Activated CD8-positive, alpha-beta memory T cell treated with anti-CD3 and anti-CD28 coated beads for 48 hours (primary cell): ENCODE measurements around the gene KCTD13.
"Not testable (repeated sequence)": the region's sequence is repeated elsewhere in the genome, so short reads cannot be mapped to it uniquely, and the experiment has no call there.

Experiments used
- DNase-seq, 3 experiments: peaks; one replicate each; pipeline ENCODE4 v3.0.0-alpha.2; 2020; ENCODE audit warnings: low read depth in 2 of 3, low spot score in 2 of 3

KCTD13 gene

GRCh38 chr16:29908719-29909220, 17.3 kb downstream of the KCTD13 start:
- no peak for DNase-seq

- no peak for DNase-seq
These were observed 18.1 kb downstream of the KCTD13 start for GRCh38 chr16:29907973-29908372.

- no peak for DNase-seq
These were observed 19.3 kb downstream of the KCTD13 start for GRCh38 chr16:29906520-29907244.

- DNase-seq, result no peak
These were observed 20.4 kb downstream of the KCTD13 start for GRCh38 chr16:29905668-29906067.

- no peak for DNase-seq
These were observed 21.1 kb downstream of the KCTD13 start for GRCh38 chr16:29904947-29905346.

DNA sequence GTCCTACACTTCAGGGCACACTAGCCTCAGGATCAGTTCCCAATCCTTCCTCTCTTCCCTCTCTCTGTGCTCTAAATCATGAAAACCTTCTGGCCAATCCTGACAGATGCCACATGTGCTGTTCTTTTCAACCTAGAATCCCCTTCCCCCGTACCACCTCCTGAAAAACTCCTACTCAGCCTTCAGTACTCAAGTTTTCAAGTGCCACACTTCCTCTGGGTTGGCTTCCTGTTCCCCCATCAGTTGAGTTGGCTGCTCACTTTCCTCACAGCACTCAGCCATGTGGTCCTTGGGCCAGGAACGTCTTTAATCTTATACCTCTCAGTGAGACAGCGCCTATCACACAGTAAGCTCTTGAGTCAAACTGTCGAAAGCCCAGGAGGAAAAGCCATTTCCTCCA, 22.4 kb downstream of the KCTD13 start:
- DNase-seq, result no peak

GRCh38 chr16:29901607-29901945, 24.4 kb downstream of the KCTD13 start:
- no peak for DNase-seq

DNA sequence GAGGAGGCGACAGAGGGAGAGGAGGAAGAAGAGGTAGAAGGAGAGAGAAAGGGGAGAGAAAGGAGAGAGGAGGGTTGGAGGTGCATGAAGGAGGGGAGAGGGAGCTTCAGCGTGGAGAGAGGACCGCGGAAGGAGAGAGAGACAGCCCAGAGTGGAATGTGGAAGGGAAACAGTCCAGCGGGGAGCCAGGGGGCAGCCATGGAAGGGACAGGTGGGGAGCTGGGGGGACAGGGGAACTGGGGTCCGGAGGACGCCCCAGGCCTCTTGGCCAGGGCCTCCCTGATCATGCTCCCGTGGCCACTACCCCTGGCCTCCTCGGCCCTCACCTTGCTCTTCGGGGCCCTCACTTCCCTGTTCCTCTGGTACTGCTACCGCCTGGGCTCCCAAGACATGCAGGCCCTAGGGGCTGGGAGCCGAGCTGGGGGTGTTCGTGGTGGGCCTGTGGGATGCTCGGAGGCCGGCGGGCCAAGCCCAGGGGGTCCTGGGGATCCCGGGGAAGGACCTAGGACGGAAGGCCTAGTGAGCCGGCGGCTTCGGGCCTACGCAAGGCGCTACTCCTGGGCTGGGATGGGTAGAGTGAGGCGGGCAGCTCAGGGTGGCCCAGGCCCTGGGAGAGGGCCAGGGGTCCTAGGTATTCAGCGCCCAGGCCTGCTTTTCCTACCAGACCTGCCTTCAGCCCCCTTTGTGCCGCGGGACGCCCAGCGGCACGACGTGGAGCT, 25.0 kb downstream of the KCTD13 start:
- DNase-seq, result no peak

GRCh38 chr16:29900102-29900887, 25.7 kb downstream of the KCTD13 start, which contains the start of gene ASPHD1:
TSS of gene ASPHD1 (plus strand) at chr16:29900488. CDS start at chr16:29900972, 484 bp downstream.
- DNase-seq, result peak; percentile 42 to 55 (median 45)

DNA sequence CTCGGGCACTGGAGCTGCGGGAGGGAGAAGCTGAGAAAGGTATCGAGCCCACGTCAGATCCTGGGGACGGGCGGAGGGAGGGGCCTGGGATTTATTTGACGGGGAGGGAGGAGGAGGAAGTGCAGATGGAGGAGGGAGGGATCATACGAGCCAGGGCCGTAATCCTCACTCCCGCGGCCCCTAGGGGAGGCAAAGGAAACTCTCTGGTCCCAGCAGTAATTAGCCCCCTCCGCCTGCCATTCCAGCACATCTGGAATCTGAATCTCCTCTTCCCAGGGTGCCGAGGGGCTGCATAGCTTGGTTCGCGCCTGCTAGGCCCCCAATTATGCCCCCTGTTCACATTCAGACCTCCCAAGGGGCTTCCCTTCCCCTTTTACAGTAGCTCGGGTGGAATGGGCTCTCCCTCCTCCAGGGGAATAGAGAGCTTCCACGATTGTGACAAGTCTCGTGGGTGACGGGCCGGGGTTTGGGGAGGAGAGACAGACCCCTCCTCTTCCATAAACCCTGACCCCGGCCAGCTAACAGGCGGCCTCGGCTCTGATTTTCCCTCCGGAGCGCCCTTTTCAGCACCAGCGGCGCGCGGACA, 26.4 kb downstream of the KCTD13 start, which contains the start of gene SEZ6L2:
TSS of gene SEZ6L2 (minus strand) at position 35 of the 586 bp plus-strand sequence. CDS start 531 bp downstream, outside the sequence.
- peak in 2 of 3 experiments; percentile 72 to 85 for DNase-seq

DNA sequence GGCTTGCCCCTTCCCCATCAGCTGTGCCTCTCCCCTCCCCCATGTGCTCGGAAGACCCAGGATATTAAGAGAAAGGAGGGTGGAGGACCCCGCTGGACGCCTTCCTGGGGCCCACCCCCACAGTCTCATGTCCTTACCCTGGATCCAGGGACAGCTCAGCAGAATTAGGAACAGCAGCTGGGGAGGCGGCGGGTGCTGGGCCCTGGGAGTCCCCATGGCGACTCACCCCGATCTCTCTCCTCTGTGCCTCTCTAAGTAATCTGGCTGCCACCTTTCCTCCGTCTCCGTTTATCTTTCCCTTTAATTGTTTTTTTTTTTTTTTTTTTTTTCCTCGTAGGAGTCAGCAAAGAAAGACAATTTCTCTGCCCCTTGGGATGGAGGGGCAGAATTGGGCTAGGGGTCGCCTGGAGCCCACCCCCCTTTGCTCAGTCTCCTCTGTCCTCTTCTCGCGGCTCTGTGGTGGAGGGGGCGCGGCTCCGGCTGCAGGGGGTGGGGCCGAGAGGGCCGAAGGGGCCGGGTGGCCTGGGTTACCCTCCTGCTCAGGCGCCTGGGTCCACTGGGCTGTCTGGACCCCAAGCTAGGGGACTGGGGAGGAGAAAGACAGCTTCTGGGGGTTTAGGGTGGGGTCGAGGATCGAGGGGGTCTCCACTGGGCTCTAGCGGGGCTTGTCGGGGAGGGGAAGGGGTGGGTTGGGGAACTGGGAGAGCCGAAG, 27.1 kb downstream of the KCTD13 start:
- DNase-seq, result no peak

GRCh38 chr16:29898135-29898803, 27.8 kb downstream of the KCTD13 start:
- no peak for DNase-seq

DNA sequence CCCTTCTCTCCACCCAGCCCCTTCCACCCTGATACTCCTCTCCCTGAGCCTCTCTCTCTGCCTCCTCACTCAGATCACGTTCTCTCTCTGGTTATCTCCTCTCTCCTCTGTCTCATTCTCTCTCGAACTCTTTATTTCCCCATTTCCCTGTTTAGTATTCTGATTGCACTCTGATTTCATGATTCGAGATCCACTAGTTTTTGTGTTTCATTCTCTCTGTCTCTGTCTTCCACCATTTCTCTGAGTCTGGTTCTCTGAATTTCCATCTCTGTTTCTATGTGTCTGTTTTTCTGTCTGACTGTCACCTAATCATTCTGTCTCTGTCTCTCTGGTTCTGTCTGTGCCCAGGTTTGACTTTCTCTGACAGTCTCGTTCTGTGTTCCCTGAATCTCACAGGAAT, 28.7 kb downstream of the KCTD13 start:
- DNase-seq, result no peak

DNA sequence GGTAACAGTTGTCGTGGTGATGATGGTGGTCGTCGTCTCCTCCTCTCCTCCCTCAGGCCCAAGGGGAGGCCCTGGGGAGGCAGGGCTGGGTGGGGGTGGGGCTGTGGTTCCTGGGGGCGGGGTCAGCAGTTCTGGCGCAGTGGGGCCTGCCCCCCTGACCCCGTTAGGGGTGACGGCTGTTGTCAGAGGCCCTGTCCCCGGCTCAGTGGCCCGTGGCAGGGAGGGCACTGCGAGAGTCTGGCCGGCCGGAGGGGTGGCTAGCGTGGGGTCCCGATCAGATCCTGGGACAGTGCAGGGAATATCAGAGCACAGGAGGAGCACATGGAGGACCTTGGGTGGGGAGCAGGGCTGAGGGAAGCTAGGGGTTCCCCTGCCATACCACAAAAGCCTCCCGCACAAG, 29.2 kb downstream of the KCTD13 start:
- DNase-seq, result no peak

DNA sequence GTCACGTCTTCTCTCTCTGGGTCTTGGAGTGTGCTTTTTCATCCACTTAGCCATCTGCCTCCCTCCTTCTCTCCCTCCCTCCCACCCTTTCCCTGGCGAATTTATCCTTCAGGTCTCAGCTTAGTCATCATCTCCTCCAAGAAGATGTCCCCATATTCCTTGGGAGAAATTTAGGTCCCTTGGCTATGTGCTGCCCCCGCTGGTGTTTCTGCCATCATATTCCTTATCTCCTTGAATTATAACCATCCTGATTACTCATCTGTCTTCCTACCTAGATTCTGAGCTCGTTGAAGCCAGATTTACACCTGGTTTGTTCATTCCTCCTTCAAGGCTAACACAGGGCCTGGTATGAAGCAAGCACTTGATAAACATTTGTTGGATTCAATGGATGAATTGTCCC, 31.7 kb downstream of the KCTD13 start:
- DNase-seq, result no peak

DNA sequence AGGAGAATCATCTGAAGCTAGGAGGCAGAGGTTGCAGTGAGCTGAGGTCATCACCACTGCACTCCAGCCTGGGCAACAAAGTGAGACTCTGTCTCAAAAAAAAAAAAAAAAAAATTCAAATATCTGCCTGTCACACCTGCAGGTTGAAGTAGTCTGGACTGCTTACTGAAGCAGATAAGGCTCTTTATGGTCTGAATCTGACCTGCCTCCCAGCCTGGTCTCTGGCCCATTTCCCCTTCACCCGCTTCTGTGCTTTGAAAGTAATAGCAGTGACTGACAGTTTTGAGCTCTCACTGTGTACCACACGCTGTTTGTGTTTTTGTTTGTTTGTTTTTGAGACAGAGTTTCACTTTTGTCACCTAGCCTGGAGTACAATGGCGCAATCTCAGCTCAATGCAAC, 32.5 kb downstream of the KCTD13 start:
- no peak for DNase-seq

DNA sequence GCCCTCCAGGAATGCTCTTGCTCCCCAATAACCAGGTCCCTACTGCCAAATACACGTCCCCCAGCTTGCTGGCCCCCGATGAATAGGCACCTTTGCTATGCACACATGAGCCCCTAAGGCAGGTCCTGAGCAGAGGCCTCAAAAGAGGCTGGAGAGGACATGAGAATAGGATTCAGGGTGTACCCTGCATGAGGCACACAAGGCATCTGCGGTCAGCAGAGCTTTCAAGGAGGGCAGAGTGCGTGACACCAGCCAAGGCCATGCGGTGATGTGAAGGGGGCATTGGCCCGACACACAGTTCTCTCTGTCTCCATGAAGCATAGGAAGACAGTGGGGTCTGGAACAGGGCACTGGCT, 33.6 kb downstream of the KCTD13 start:
- DNase-seq, result no peak

DNA sequence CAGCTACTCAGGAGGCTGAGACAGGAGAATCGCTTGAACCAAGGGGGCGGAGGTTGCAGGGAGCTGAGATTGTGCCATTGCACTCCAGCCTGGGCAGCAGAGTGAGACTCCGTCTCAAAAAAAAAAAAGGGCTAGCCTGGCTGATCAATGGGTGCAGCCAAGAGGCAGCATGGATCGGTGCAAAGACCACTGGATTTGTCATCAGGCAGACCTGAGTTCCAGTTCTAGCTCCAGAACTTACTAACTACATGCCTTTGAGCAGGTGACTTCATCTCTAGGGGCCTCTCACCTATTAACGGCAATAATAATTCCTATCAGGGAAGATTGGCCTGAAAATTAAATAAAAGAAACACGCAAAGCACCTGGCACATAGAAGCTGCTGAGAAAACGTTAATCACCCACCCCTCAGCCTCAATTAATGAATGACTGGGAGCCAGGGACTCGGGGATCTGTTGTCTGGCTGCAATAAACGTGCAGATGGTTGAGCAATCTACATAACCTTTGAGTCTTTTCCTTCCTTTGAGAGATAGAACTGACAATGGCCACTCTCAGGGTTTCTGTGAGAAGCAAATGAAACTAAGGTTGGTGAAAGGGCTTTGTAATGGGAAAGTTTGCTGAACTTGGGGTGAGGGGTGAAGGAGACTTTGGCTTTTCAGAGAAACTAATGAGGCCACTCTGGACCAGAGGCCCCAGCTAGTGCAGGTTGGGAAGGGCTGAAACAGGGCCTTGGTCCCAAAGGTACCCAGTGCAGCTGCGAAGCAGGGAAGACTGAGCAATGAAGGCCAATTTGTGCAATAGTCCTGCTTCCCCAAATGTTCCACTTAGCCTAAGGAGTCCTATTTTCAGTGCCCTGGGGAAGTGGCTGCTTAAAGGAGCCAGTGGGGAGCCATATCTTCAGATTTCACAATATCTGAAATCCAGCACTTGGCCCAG, 34.2 kb downstream of the KCTD13 start:
- no peak for DNase-seq

GRCh38 chr16:29889372-29889771, 36.7 kb downstream of the KCTD13 start:
- DNase-seq, result not testable (repeated sequence)
